OCI-LY7 (cell line): ENCODE measurements around the gene RNF168.

Experiments used
- EZH2phosphoT487 ChIP-seq: fragments of 200-600 bp; sonication (generic); IDR thresholded peaks from 2 replicates; pipeline ENCODE4 v1.6.1; 2018; ENCODE audit warnings: low read depth, borderline replicate concordance, mild to moderate bottlenecking, mixed run types, antibody characterized with exemption, low read length, moderate library complexity, mixed read lengths
- TF ChIP-seq, protein P1 (sequence below): fragments of 200-600 bp; sonication (generic); conservative IDR thresholded peaks from 2 replicates; pipeline ENCODE4 v1.5.1; 2014; ENCODE audit warnings: mild to moderate bottlenecking, antibody characterized with exemption, low read length, moderate library complexity, mixed read lengths

GRCh38 chr3:196498297-196498696 lies 5.3 kb downstream of the RNF168 start:
- TF ChIP-seq, protein P1, sequence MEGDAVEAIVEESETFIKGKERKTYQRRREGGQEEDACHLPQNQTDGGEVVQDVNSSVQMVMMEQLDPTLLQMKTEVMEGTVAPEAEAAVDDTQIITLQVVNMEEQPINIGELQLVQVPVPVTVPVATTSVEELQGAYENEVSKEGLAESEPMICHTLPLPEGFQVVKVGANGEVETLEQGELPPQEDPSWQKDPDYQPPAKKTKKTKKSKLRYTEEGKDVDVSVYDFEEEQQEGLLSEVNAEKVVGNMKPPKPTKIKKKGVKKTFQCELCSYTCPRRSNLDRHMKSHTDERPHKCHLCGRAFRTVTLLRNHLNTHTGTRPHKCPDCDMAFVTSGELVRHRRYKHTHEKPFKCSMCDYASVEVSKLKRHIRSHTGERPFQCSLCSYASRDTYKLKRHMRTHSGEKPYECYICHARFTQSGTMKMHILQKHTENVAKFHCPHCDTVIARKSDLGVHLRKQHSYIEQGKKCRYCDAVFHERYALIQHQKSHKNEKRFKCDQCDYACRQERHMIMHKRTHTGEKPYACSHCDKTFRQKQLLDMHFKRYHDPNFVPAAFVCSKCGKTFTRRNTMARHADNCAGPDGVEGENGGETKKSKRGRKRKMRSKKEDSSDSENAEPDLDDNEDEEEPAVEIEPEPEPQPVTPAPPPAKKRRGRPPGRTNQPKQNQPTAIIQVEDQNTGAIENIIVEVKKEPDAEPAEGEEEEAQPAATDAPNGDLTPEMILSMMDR: no peak
- TF ChIP-seq EZH2phosphoT487: no peak
